ENCODE measurements around the gene CAP1. TPM values are rescaled to one million over a fixed set of nuclear protein-coding genes. Genes with fewer than 3 reads are reported as not detected.

The CAP1 gene
- total RNA-seq, 1 experiment from 2014 or later: 255 TPM

- Histone ChIP-seq H4K5ac (ENCODE audit: insufficient read length, low read depth, low read length) (no peak overlapping the region), H4K91ac (ENCODE audit: insufficient read length, low read depth, low read length) (no peak overlapping the region), H3K9me3 (ENCODE audit: control insufficient read depth, low read depth, low read length) (no peaks in the 10 kb centered on the region), H2BK20ac (ENCODE audit: low read depth, low read length, poor library complexity, severe bottlenecking) (no peak overlapping the region), H3K27me3 (ENCODE audit: insufficient read depth, low read length) (no peaks in the 10 kb centered on the region), H3K79me2 (ENCODE audit: insufficient read depth, low read length) (peaks cover 2% of the 10 kb centered on the region; the same call in 1 of the 2 replicates), H3K23me2 (ENCODE audit: insufficient read length, low read depth, low read length, poor library complexity, severe bottlenecking) (no peaks in the 10 kb centered on the region), H2AK5ac (ENCODE audit: insufficient read length, low read length) (no peak overlapping the region), H4K20me1 (ENCODE audit: control insufficient read depth, insufficient read depth, insufficient read length) (no peaks in the 10 kb centered on the region), H4K8ac (replicated peaks; ENCODE audit: insufficient read length, low read depth, low read length) (no peak overlapping the region), H3K9ac (ENCODE audit: extremely low read depth, insufficient read length, low read length) (no peak overlapping the region), H2BK5ac (ENCODE audit: insufficient read length, low read length) (no peak overlapping the region), H3K79me1 (ENCODE audit: insufficient read depth, low read depth, low read length, poor library complexity, severe bottlenecking) (peaks cover 3% of the 10 kb centered on the region), H3K14ac (ENCODE audit: insufficient read depth, low read length) (no peak overlapping the region), H2BK12ac (ENCODE audit: insufficient read length, low read depth, low read length) (no peak overlapping the region), H3K23ac (ENCODE audit: insufficient read length, low read depth, low read length) (no peak overlapping the region), H3K4ac (ENCODE audit: low read depth, low read length) (no peak overlapping the region), H3T11ph (ENCODE audit: low read length) (no peak overlapping the region), H3K4me2 (ENCODE audit: insufficient read depth, insufficient read length, low read length) (no peak overlapping the region), H2AFZ (ENCODE audit: low read length) (no peak overlapping the region), H2BK15ac (ENCODE audit: low read depth, low read length) (no peak overlapping the region), H2BK120ac (ENCODE audit: low read depth, low read length, poor library complexity, severe bottlenecking) (no peak overlapping the region), H3K56ac (ENCODE audit: insufficient read length, low read depth, low read length) (no peak overlapping the region), H3K27ac (ENCODE audit: insufficient read length, low read depth, low read length) (no peak overlapping the region), H3K4me1 (ENCODE audit: insufficient read depth, low read length) (peaks cover 4% of the 10 kb centered on the region; the same call in 1 of the 2 replicates), H3K18ac (ENCODE audit: insufficient read length, low read depth, low read length) (no peak overlapping the region)
- H3K27me3 Mint-ChIP-seq (ENCODE audit: low read depth): no peaks in the 10 kb centered on the region
- no peaks in the 10 kb centered on the region for H3K9me3 Mint-ChIP-seq
- H3K36me3 Mint-ChIP-seq (ENCODE audit: insufficient read depth in 1 of 3, low read depth in 3 of 3): peaks cover 30 to 54% (median 47%) of the 10 kb centered on the region in 3 experiments
- WGBS (ENCODE audit: extremely low coverage, insufficient read length, low lambda C conversion rate): 100% methylated on average over 1 of the region's 7 CpGs
- no peak for DNase-seq
- peak overlapping the region; percentile 83 to 95 (median 87) for H3K27ac Mint-ChIP-seq
- peaks cover 20% of the 10 kb centered on the region in 2 experiments for H3K4me1 Mint-ChIP-seq
- TF ChIP-seq CTCF (conservative IDR thresholded peaks at IDR 0.05): no peak
- no peak overlapping the region; a peak in 1 of 5 replicates for H3K4me3 Mint-ChIP-seq
Measured at GRCh38 chr1:40059960-40060750, 19.6 kb downstream of the CAP1 start.
